OCI-LY1 (cell line): ENCODE data around the gene GALNT10.

Experiments
- CTCF ChIP-seq: fragments of 200-600 bp; sonication (generic), shearing (Covaris generic); IDR thresholded peaks from 2 replicates; pipeline ENCODE4 v1.5.1; 2017; ENCODE audit warnings: mild to moderate bottlenecking, antibody characterized with exemption, low read length, moderate library complexity, mixed read lengths
- EZH2 ChIP-seq: fragments of 200-600 bp; sonication (generic), shearing (Covaris generic); IDR thresholded peaks from 2 replicates; pipeline ENCODE4 v1.8.0; 2017; ENCODE audit warnings: borderline replicate concordance, mixed run types, mild to moderate bottlenecking, antibody characterized with exemption, low read length, moderate library complexity, mixed read lengths

- TF ChIP-seq CTCF (no peak), EZH2 (no peak)
Observed at GRCh38 chr5:154278186-154278585, 87.7 kb downstream of the GALNT10 start.
